IPS-18c (cell line): Measurements from ENCODE around the gene CA10.

Experiments used
- H3K4me3 ChIP-seq: 2 replicates; pipeline ENCODE4 v1.7.0; 2013; ENCODE audit warnings: low read depth, mild to moderate bottlenecking, low read length, moderate library complexity; ENCODE audit not compliant: insufficient read depth
- H3K9me3 ChIP-seq: one replicate; pipeline ENCODE4 v1.6.1; 2013; ENCODE audit warnings: mild to moderate bottlenecking, low read length, moderate library complexity; ENCODE audit not compliant: control insufficient read depth, insufficient read depth

CA10 gene

DNA sequence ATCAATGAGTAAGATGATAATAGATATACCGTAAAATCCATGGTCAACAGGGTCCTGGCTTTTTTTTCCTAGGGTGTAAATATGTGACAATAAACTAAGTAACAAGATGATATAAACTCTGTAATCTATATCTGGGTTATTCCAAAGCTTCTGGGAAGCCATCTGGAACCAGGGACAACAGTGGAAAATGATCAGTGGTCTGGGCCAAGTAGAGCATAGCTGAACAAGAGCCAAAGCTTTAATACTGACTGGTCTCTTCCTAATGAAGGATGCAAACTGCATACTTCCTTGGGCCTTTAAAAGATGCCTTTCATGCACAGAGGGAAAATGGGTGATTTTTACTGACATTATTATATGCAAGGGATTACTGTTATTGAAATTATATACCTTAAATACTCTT lies 8.9 kb downstream of the CA10 start:
- H3K4me3 ChIP-seq, result no peak overlapping the region
- H3K9me3 ChIP-seq, result no peaks in the 10 kb centered on the region

DNA sequence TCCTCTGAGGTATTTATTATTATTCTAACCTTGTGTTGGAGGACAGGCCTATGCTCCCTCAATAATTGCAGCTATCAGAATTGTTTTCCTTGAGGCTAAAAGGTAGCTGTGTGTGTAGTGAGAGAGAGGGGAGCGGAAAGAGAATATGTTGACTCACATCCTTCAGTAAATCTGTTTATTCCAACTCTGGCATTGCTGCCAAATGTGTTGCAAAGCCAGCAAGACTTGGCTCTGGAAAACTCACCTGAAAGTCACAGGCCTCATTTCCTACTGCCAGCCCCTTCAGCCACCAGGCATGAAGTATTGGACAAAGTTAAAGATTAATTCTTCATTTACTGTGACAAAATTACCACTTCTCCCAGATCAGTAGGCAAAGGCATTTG lies 9.6 kb downstream of the CA10 start:
- no peaks in the 10 kb centered on the region for H3K9me3 ChIP-seq
- no peak overlapping the region for H3K4me3 ChIP-seq

DNA sequence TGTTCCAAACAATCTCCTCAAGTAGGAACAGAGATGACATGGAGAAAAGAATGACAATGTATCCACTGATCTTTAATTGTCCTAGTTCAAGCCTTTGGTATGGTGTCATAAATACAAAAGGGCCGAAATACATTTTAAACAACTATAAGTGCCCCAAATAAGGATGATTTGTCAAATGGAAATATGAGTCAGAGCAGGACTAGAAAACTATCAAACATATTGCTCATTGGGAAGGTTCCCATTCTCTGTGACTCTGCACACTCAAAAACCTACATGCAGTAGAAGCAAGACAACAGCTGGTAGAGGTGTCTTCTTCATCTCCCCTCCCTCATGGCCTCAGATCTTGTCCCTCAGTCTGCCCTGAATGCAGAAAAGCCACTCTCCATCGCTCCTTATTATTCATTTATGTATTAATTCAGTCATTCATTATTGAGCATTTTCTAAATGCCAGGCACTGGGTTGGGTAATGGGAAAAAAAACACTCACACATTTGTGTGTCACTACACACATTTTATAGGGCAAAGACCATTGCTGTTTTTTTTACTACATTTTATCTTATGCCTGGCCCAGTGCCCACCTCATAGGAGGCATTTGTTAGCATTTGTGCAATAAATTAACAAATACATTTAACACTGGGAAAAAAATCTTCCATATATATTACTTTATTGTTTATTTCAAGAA lies 10.1 kb downstream of the CA10 start:
- Histone ChIP-seq H3K9me3 (no peaks in the 10 kb centered on the region), H3K4me3 (no peak overlapping the region)

DNA sequence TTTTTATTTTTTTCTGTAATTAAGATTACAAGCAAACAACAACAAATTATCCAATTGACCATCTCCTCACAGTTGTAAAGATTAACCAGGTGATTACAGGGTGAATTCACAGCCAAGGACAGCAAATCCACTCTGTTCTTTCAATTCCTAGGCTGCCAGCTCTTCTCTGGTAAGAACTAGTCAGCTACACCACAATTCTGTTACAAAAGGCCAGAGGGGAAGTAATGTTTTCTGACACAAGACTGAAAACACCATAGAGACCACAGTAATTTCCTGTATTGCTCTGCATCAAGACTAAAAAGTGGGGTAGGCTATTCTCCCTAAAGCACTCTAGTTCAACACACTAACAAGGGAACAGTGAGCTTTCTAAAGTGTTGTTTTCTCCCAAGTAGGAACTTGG lies 10.6 kb downstream of the CA10 start:
- no peaks in the 10 kb centered on the region for H3K9me3 ChIP-seq
- H3K4me3 ChIP-seq, result no peak overlapping the region

DNA sequence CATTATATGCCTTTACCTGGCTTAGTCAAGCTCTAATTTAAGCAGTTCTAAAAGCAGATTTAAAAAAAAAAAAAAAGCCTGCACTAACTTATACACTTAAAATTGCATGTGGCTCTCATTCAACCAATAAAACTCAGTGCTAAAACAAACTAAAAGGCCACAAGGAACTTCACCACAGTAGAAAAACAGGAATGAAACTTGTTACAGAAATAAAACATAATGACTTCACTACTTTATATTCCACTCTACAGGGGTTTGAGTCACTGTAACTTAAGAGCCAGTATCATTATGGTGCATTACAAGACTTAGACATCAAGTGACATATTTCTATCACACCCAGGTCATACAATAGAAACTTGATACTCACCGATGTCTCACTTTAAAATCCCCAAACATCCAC lies 11.1 kb downstream of the CA10 start:
- Histone ChIP-seq H3K9me3 (no peaks in the 10 kb centered on the region), H3K4me3 (no peak overlapping the region)

DNA sequence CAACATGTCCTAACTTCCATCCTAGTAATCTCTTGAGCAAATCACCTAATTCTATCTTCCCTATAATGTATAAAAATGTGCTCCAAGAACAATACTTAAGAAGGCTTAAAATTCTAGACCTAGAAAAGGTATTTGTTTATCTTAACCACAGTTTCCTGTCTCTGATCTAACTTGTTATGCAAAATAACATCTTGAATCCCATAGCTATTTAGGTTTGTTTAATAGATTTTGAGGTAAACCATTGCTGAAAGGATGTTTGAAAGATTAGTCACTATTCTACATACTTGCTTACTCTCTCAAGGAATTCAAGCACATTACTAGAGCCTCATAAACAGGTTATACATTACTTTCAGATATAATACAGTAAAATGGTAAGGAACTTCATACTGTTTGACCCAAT lies 13.0 kb downstream of the CA10 start:
- Histone ChIP-seq H3K4me3 (no peak overlapping the region), H3K9me3 (no peaks in the 10 kb centered on the region)

DNA sequence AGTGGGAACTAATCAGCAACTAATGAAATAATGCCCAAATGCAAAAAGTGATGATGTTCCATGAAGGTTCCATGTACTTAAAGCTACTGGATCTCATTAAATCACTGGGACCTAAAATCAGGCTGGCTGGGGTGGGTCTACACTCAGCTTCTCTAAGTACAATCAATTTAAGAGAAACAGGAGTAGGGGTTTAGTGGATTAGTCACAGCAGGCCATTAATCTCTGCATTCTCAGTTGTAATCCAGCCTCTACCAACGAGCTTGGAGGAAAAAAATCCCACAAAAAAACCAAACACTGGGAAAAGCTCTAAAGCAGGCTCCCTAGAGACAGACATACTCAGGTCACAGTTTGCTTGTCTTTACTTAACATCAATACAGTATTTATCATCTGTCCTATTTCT lies 15.0 kb downstream of the CA10 start:
- Histone ChIP-seq H3K4me3 (no peak overlapping the region), H3K9me3 (no peaks in the 10 kb centered on the region)

DNA sequence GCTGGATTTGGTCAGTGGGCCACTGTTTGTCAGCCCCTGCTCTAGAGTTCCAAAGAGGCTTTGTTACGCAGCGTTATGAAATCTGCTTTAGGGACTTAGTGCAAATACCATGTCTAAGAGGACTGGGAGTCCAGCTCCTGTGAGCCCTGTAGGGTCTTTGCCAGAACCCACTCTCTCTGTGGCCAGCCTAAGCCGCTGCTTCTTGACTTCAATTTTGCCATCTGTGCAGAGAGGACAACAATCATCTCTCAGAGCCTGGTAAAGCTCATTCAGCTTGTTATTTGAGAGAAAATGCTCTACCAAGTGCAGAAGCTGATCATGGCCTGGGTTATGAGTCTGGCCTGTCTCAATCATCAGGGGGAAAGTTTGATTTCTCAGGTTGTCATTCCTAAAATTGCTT lies 17.9 kb downstream of the CA10 start:
- no peaks in the 10 kb centered on the region for H3K9me3 ChIP-seq
- H3K4me3 ChIP-seq, result no peak overlapping the region

DNA sequence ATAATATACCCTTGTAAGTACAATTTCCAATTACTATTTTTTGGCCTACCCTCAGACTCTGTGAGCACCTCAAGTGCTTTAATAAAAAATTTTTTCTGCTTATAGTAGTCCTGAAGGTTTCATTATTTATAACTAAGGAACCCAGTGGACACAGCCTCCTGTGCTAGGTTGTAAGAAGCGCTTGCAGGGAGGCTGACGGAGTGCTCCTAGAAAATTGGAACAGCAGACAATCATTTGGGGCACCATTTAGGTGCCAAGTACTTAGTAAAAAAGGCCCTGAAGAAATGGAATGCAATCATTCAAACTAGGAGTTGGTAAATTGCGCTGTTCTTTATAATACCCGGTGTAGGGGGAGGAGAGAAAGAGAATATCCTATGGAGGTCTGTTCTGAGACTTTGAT lies 19.8 kb downstream of the CA10 start:
- Histone ChIP-seq H3K4me3 (no peak overlapping the region), H3K9me3 (no peaks in the 10 kb centered on the region)

DNA sequence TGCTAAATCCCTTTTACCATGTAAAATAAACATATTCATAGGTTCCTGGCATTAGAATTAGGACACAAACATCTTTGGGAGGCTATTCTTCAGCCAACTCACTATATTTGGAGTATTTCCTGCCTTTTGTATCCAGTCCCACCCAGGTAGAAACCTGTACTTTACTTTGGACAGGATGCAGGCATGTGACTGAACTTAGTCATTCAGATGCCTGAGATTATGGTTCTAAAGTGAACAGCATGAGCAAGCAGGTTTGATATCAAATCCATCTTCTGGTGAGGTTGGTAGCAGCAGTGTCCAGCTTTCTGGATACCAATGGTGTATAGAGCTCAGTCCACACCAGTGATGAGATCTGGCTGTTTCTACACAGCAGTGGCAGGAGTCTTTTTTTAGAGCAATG lies 20.2 kb downstream of the CA10 start:
- no peaks in the 10 kb centered on the region for H3K9me3 ChIP-seq
- no peak overlapping the region for H3K4me3 ChIP-seq

DNA sequence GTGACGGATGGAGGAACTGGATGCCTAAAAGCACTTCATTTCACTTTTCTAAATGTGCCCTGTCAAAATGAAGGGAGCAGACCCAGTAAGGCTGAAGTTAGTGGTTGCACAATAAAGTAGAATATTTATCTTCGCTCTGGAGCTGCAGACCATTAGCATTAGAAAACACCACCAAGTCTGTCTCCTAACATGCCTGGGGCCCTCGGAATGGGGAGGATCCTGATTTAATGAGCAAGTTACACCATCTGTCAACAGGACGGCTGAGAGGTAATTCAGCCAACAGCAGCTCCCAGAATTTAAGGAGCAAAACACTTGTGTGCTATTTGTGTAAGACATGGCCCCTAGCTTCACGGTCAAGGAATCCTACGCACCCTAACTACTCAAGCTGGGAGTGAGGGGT lies 22.3 kb downstream of the CA10 start:
- H3K9me3 ChIP-seq, result no peaks in the 10 kb centered on the region
- H3K4me3 ChIP-seq, result no peak overlapping the region

DNA sequence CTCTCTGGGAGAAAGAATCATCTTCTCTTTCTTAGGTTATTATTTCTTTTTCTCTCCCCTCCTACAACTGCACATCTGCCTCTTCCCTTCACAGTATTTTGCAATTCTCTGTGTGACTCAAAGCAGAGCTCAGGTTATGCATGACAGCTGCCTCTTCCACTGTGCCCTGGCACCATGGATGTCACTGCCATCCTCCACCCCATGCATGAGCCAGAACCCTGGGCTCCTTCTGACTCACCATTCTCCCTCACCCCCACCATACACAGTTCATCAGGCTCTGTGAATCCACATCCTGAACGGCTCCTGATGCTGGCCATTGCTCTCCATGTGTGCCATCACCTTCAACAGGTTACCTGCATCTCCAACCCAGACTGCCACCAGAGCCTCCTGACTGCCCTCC lies 23.9 kb downstream of the CA10 start:
- no peak overlapping the region for H3K4me3 ChIP-seq

DNA sequence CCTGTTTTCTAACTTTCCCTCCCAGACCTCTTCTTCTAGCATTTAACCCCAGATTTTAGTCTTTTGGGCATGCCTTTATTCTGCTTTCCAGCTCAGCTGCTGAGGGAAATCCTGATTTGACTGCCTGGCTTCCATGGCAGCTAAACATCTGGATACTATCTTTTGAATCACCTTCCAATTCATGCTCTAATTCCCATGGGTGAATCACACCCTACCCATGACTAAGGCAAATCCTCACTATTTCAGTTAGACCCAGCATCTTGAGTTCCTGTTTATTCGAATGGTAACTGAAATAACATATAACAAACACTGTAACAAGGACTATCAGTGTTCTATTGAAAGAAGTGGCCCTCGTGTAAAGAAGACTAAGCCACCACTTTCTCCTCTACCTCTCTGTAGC lies 29.8 kb downstream of the CA10 start:
- no peak overlapping the region for H3K4me3 ChIP-seq
- peaks cover 3% of the 10 kb centered on the region for H3K9me3 ChIP-seq

More for the DNA sequence above, 23.9 kb downstream of the CA10 start:
- H3K9me3 ChIP-seq, result no peaks in the 10 kb centered on the region

DNA sequence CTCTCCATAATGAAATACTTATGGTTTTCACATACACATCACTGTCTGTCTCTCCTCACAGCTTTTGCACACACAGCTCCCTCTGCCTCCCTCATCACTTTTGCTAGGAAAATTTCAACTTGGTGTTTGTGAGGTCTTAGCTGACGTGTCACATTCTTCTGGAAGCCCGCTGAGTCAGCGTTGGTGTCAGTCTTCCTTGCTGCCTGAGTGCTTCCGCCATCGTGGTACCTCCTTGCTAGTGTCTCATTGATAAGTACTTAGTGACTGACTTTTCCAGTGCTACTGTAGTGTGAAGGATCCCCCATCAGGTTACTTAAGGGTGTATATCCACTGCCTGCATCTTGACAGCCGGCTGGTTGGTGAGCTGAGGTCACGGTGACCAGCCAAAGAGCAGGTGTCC lies 33.5 kb downstream of the CA10 start:
- H3K9me3 ChIP-seq, result peaks cover 5% of the 10 kb centered on the region
- no peak overlapping the region for H3K4me3 ChIP-seq

DNA sequence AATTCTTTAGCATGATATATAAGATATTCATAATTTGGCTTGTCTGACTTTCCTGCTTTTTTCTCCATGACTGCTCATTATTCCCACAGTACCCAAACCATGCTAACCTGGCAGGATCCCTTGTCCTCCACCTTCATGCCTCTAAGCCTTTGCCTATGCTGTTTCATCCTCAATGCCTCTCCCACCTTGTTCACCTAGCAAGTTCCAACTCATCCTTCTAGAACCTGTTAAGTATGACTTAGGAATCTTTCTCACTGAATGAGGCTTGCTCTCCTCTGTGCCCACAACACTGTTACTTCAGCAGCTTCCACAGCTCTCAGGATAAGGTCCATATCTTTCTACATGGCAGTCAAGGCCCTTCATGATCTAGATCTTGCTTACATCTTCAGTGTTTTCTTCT lies 34.0 kb downstream of the CA10 start:
- Histone ChIP-seq H3K9me3 (peaks cover 5% of the 10 kb centered on the region), H3K4me3 (no peak overlapping the region)

DNA sequence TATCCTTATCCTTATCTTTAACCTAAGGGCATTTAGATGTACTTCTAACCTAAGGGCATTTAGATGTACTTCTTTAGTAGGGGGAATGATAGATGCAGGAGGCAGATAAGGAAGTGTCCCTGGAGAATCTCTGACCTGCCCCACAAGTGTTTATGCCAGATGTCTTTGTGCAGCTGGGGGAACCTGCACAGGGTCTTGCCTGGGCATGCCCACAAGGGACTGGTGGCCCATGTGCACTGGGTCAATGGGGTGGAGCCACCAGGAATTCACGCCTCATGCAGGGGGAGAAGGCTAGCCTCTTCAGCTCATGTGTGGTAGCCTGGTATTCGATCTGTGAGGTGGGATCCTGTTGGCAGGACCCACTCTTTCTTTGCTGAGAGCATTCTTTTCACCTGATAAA lies 38.0 kb downstream of the CA10 start:
- Histone ChIP-seq H3K4me3 (no peak overlapping the region), H3K9me3 (peaks cover 6% of the 10 kb centered on the region)

DNA sequence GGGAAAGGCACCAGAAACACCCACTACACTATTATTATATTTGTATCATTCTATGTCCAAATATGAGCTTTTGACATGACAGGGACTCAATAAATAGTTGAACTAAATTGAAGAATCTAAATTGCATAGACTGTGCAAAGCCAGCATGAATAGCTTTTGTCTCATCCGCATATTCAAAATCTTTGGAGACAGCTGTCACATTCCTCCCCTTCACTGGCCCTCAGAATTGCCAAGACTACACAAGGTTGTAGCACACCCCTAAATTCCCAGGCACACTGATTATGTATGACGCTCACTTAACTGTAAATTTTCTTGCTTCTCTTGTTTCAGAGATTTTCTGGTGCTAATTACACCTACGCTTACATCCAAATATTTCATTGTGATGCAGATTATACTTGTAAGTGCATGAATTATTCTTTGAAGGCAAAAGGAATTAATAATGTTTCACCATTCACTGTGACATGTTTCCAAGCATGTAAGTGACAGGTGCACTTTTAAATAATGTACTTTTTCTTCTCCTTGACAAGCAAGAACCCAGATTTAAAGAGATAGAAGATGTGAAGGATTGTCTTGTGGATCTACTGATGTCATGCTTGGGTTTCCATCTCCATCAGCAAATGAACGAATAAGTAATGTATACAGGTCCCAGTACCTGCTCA lies 47.5 kb downstream of the CA10 start:
- H3K4me3 ChIP-seq, result no peak overlapping the region
- peaks cover 2% of the 10 kb centered on the region for H3K9me3 ChIP-seq

DNA sequence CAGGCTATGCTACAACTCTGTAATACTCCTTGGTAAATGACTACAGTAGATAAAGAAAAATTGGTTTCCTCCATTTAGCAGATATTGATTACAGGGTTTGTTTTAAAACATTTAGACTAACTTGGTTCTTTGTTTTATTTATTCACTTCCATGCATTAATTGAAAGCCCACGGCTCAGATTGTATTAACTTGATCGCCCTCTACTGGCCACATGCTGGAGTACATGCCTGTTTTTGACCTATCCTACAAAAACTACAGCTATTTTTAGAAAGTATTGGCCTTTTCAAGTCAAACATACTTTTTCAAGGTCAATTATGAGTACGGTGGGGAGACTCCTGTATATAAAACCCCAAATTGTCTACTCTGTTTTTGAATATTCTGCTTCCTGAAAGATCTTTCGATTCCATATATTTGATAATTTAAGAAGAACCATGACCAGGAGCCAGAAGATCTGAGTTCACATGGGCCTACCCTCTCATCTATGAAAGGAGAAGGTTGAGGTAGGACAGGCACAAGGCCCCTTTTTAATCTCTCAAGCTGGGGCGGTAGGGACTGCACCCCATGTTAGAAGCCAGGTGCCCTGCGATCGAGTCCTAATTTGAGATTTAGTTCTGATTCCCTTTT lies 51.8 kb downstream of the CA10 start:
- Histone ChIP-seq H3K4me3 (no peak overlapping the region), H3K9me3 (no peaks in the 10 kb centered on the region)

DNA sequence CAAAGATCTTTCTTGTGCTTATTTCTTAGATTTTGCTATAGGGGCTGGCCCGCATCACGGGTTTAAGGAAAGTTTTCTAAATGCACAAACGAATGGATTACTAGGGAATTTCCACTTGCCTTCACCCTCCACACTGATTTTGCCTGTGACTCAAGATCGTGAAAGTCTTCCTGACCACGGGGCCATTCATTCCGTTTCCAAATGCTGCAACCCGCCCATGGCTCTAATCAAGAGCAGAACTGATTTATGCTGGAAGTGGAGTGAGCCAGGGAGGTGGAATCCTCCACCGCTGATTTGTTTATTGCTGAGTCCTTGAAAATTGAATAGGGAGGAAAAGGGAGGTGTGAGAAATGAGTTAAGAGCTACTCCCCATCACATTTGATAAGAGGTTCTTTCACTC lies 52.4 kb downstream of the CA10 start:
- H3K4me3 ChIP-seq, result no peak overlapping the region
- H3K9me3 ChIP-seq, result no peaks in the 10 kb centered on the region
